K562 (cell line): ENCODE measurements around the gene CEP68. TPM values are rescaled to one million over a fixed set of nuclear protein-coding genes. Genes with fewer than 3 reads are reported as not detected.

Source experiments
- ATAC-seq: fragments of 200-7000 bp; cut with Tn5 transposase; 3 replicates; pipeline ENCODE4 v1.9.1; 2020; ENCODE audit warnings: moderate library complexity
- BruUV-seq: library from RNA; stranded (reverse); fragments of 400-500 nt; replicated peaks from 2 replicates; lab custom pipeline; 2021; lab: Mats Ljungman, UMichigan
- CTCF ChIA-PET: fragments of 300-600 bp; formaldehyde crosslinking; extraction: SDS; loops from one replicate; lab custom pipeline; 2021; ENCODE audit warnings: low intra/inter-chr PET ratio; lab: Yijun Ruan, JAX
- POLR2A ChIA-PET: fragments of 300-600, 350-650 bp; sonication (Branson Sonifier 250); formaldehyde crosslinking; extraction: SDS; loops from one replicate; lab custom pipeline; 2021; ENCODE audit warnings: antibody characterized with exemption, inconsistent platforms; lab: Yijun Ruan, JAX
- DNase-seq, 4 experiments: peaks; one replicate each; pipeline versions ENCODE4 v3.0.0 to v3.0.0-alpha.2; 2011 to 2018; ENCODE audit warnings: low spot score in 3 of 4, mixed read lengths in 3 of 4; ENCODE audit errors: extremely low read depth in 1 of 4
- FAIRE-seq: peaks from 2 replicates; lab custom pipeline; 2011; peaks lifted over from hg19 to GRCh38; lab: Jason Lieb, UNC
- H2AFZ ChIP-seq: 2 replicates; pipeline ENCODE4 v1.6.0; 2011; ENCODE audit warnings: low read depth, low read length, control low read depth, inconsistent platforms
- H3K27ac ChIP-seq: fragments of 200-600 bp; 3 replicates; pipeline ENCODE4 v1.8.0; 2011; ENCODE audit warnings: low read depth, mild to moderate bottlenecking, control low read depth, inconsistent platforms, low read length, moderate library complexity, mixed read lengths; ENCODE audit errors: extremely low read depth
- H3K27me3 ChIP-seq, 2 experiments: fragments of 300-600 bp in 1 of 2; 2 replicates in 1 of 2; 3 replicates in 1 of 2; pipeline versions ENCODE4 v1.6.0 to v1.8.0; 2011; ENCODE audit warnings: inconsistent platforms in 2 of 2, low read length in 2 of 2, mild to moderate bottlenecking in 1 of 2, mixed read lengths in 1 of 2, moderate library complexity in 1 of 2; ENCODE audit not compliant: control insufficient read depth in 2 of 2, insufficient read depth in 2 of 2
- H3K36me3 ChIP-seq: fragments of 300-600 bp; 3 replicates; pipeline ENCODE4 v1.8.0; 2011; ENCODE audit warnings: mild to moderate bottlenecking, low read length, inconsistent platforms; ENCODE audit not compliant: control insufficient read depth, insufficient read depth
- H3K4me1 ChIP-seq, 2 experiments: fragments of 200-600 bp in 1 of 2; replicated peaks in 1 of 2; 2 replicates in 1 of 2; 3 replicates in 1 of 2; pipeline versions ENCODE4 v1.5.1 to v1.8.0; 2011; ENCODE audit warnings: inconsistent platforms in 2 of 2, low read length in 2 of 2, mild to moderate bottlenecking in 1 of 2, mixed read lengths in 1 of 2, moderate library complexity in 1 of 2; ENCODE audit not compliant: control insufficient read depth in 2 of 2, insufficient read depth in 2 of 2
- H3K4me2 ChIP-seq: 2 replicates; pipeline ENCODE4 v1.6.1; 2011; ENCODE audit warnings: low read length, control low read depth, inconsistent platforms, mixed read lengths; ENCODE audit not compliant: insufficient read depth
- H3K4me3 ChIP-seq: fragments of 200-600 bp; sonication (generic), shearing (Covaris generic); 2 replicates; pipeline ENCODE4 v1.5.1; 2016; ENCODE audit warnings: control low read depth, inconsistent platforms
- H3K79me2 ChIP-seq: fragments of 200-600 bp; 3 replicates; pipeline ENCODE4 v1.8.0; 2011; ENCODE audit warnings: low read length, inconsistent platforms; ENCODE audit not compliant: control insufficient read depth, insufficient read depth
- H3K9ac ChIP-seq, 2 experiments: 2 replicates each; pipeline versions ENCODE4 v1.6.0 to v1.6.1; 2011; ENCODE audit warnings: low read depth in 2 of 2, low read length in 2 of 2, control low read depth in 1 of 2, inconsistent platforms in 1 of 2, mild to moderate bottlenecking in 1 of 2, mixed read lengths in 1 of 2; ENCODE audit not compliant: insufficient read depth in 1 of 2
- H3K9me1 ChIP-seq: one replicate; pipeline ENCODE4 v1.6.0; 2011; ENCODE audit warnings: inconsistent platforms, mild to moderate bottlenecking, low read length, moderate library complexity; ENCODE audit not compliant: control insufficient read depth, insufficient read depth
- H3K9me3 ChIP-seq: replicated peaks from 2 replicates; pipeline ENCODE4 v1.5.1; 2011; ENCODE audit warnings: low read depth, low read length, inconsistent platforms; ENCODE audit not compliant: control insufficient read depth, insufficient read depth
- H4K20me1 ChIP-seq: replicated peaks from 2 replicates; pipeline ENCODE4 v1.6.1; 2011; ENCODE audit warnings: low read length, inconsistent platforms, mixed read lengths; ENCODE audit not compliant: control insufficient read depth, insufficient read depth
- HDGF ChIP-seq: fragments of 450-650 bp; IDR thresholded peaks from 2 replicates; pipeline ENCODE4 v1.6.1; 2016
- MYBL2 ChIP-seq, 2 experiments: fragments of 450-650 bp in 1 of 2; sonication (generic) in 1 of 2; formaldehyde crosslinking in 1 of 2; IDR thresholded peaks; 2 replicates each; pipeline versions ENCODE4 v1.6.1 to v1.8.1; 2017 to 2022; ENCODE audit warnings: borderline replicate concordance in 1 of 2, inconsistent platforms in 1 of 2, low read depth in 1 of 2, mild to moderate bottlenecking in 1 of 2, missing genetic modification reagents in 1 of 2, moderate library complexity in 1 of 2
- NFE2 ChIP-seq: IDR thresholded peaks from 2 replicates; pipeline ENCODE4 v1.6.1; 2014; ENCODE audit warnings: antibody characterized with exemption, low read depth
- SNAPC5 ChIP-seq: fragments of 250-450 bp; sonication (Bioruptor Pico); IDR thresholded peaks from 2 replicates; pipeline ENCODE4 v1.8.0; 2021; ENCODE audit warnings: moderate library complexity, mild to moderate bottlenecking, inconsistent platforms
- XRCC4 ChIP-seq: IDR thresholded peaks from one replicate; pipeline ENCODE4 v1.6.1; 2011; ENCODE audit not compliant: insufficient read depth, insufficient read length; ENCODE audit errors: extremely low read depth
- ZBTB40 ChIP-seq, 2 experiments: fragments of 450-650 bp in 1 of 2; sonication (generic) in 1 of 2; formaldehyde crosslinking in 1 of 2; IDR thresholded peaks; 2 replicates each; pipeline versions ENCODE4 v1.7.1 to v1.9.0; 2016 to 2022; ENCODE audit warnings: inconsistent platforms in 1 of 2, mild to moderate bottlenecking in 1 of 2, missing genetic modification reagents in 1 of 2
- ZBTB9 ChIP-seq: fragments of 450-650 bp; formaldehyde crosslinking; IDR thresholded peaks from 2 replicates; pipeline ENCODE4 v1.4.0; 2020; ENCODE audit warnings: mild to moderate bottlenecking, moderate library complexity
- ZSCAN32 ChIP-seq: fragments of 450-650 bp; formaldehyde crosslinking; IDR thresholded peaks from 2 replicates; pipeline ENCODE4 v1.4.0; 2020; ENCODE audit warnings: mild to moderate bottlenecking, moderate library complexity
- WGBS: fragments of 100-300 bp; shearing (Covaris generic); methylation state at CpG from one replicate; pipeline ENCODE4 v1.1.6; 2016; ENCODE audit warnings: low coverage, mixed read lengths; ENCODE audit not compliant: insufficient coverage; ENCODE audit errors: missing lambda C conversion rate; 5-methylcytosine and 5-hydroxymethylcytosine counted together
- in situ Hi-C: fragments of 300-500 bp; cut with MboI; formaldehyde crosslinking; loops from 4 replicates; pipeline ENCODE4 v1.15.0; 2018; ENCODE audit warnings: inconsistent platforms, mixed read lengths
- intact Hi-C: fragments of 100-400 bp; cut with micrococcal nuclease; formaldehyde crosslinking; loops from 2 replicates; pipeline ENCODE4 v1.14.2; 2022
- polyA plus RNA-seq, 8 experiments: library from polyadenylated mRNA; depleted of rRNA in 4 of 8; stranded (reverse) in 5 of 8; unstranded in 3 of 8; fragments of >200 nt; fragmentation: Nextera tagmentation in 2 of 8; fragmentation: Illumina TruSeq in 1 of 8; extraction: Ambion mirVana in 2 of 8; extraction: Trizol in 1 of 8; gene quantifications; 2 replicates each; pipeline versions ENCODE4 v1.2.1 to v1.2.3, GENCODE V29; 2011 to 2014; ENCODE audit warnings: inconsistent platforms in 1 of 8, missing spikeins in 1 of 8
- total RNA-seq, 7 experiments: library from RNA; depleted of rRNA in 6 of 7; stranded (reverse); fragments of >200 nt in 6 of 7; fragmentation: Illumina TruSeq in 2 of 7; extraction: Trizol in 2 of 7; gene quantifications; 2 replicates each; pipeline versions ENCODE4 v1.2.1 to v1.2.3, GENCODE V29; 2011 to 2021; ENCODE audit warnings: low replicate concordance in 1 of 7

The CEP68 gene
- total and polyA plus RNA-seq, 9 of the 15 experiments (the other 6 are each of a cell fraction or from before 2014, with no cell fraction given) = 1.4 to 8.5 (median 5.2) TPM

- TF ChIP-seq ZSCAN32 (0 out of 2 replicates have a peak, but pooled peaks have one; percentile 31), XRCC4 (no peak), HDGF (no peak), SNAPC5 (CRISPR knock-in tag) (no peak), NFE2 (no peak), ZBTB9 (CRISPR knock-in tag) (0 out of 2 replicates have a peak, but pooled peaks have one; percentile 85)
- TF ChIP-seq, all 486 proteins: peak for 152
Measured at GRCh38 chr2:65056215-65057053, at the start of gene CEP68 (continued).

- Histone ChIP-seq H3K36me3 (peaks cover 19% of the 10 kb centered on the region), H3K4me3 (no peak overlapping the region), H3K9ac (no peak overlapping the region), H2AFZ (no peak overlapping the region), H3K79me2 (no peaks in the 10 kb centered on the region), H3K27me3 (no peaks in the 10 kb centered on the region), H3K4me2 (no peak overlapping the region), H4K20me1 (no peaks in the 10 kb centered on the region)
- no peak for ATAC-seq
- CTCF ChIA-PET = no interaction called here
- intact Hi-C loops = no loop called here
- TF ChIP-seq MYBL2 (IDR thresholded peaks at IDR 0.05; ENCODE audit: low read depth) = no peak
- TF ChIP-seq MYBL2 (CRISPR knock-in tag; IDR thresholded peaks at IDR 0.05; ENCODE audit: borderline replicate concordance) = no peak
- peak; percentile 68 for TF ChIP-seq ZBTB40 (IDR thresholded peaks at IDR 0.05)
- TF ChIP-seq ZBTB40 (CRISPR knock-in tag; IDR thresholded peaks at IDR 0.05) = no peak
- TF ChIP-seq, all 486 proteins: peak for 1
- in situ Hi-C loops = no loop called here
- H3K9me3 ChIP-seq = no peaks in the 10 kb centered on the region
- DNase-seq = no peak
- 40% methylated on average over 1 of the region's 1 CpG for WGBS
- H3K27ac ChIP-seq = no peak overlapping the region
- FAIRE-seq = no peak
- BruUV-seq = no TSS peak
- POLR2A ChIA-PET = no interaction called here
- H3K4me1 ChIP-seq = no peaks in the 10 kb centered on the region; a peak in 1 of 5 replicates
- H3K9me1 ChIP-seq = no peaks in the 10 kb centered on the region
Measured at GRCh38 chr2:65013776-65014175, 42.4 kb upstream of the CEP68 start.
